ENCODE measurements around the gene TWSG1. TPM values are rescaled to one million over a fixed set of nuclear protein-coding genes. Genes with fewer than 3 reads are reported as not detected.

Gene TWSG1
- total and polyA plus RNA-seq, 10 of the 15 experiments (the other 5 are each of a cell fraction or from before 2014, with no cell fraction given) = 11.1 to 45.1 (median 27.7) TPM

DNA sequence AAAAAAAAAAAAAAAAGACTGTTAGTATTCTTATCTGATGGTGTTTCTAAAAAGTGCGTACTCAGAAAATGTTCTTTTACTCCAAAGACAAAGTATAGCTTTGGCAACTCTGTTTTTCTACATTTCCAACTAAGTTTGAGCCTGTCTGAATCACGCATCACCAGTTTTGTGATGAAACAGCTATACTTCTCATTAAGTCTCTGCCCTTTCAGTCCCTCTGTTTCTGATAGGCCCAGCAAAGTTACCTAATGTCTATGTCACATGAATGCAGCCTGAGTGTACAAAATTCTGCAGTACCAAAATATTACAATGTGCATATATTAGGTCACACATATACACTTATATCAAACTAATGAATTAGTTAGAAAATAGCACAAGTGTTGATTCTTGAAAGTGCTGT is 22.4 kb downstream of the TWSG1 start (continued):
- TF ChIP-seq, protein P1, sequence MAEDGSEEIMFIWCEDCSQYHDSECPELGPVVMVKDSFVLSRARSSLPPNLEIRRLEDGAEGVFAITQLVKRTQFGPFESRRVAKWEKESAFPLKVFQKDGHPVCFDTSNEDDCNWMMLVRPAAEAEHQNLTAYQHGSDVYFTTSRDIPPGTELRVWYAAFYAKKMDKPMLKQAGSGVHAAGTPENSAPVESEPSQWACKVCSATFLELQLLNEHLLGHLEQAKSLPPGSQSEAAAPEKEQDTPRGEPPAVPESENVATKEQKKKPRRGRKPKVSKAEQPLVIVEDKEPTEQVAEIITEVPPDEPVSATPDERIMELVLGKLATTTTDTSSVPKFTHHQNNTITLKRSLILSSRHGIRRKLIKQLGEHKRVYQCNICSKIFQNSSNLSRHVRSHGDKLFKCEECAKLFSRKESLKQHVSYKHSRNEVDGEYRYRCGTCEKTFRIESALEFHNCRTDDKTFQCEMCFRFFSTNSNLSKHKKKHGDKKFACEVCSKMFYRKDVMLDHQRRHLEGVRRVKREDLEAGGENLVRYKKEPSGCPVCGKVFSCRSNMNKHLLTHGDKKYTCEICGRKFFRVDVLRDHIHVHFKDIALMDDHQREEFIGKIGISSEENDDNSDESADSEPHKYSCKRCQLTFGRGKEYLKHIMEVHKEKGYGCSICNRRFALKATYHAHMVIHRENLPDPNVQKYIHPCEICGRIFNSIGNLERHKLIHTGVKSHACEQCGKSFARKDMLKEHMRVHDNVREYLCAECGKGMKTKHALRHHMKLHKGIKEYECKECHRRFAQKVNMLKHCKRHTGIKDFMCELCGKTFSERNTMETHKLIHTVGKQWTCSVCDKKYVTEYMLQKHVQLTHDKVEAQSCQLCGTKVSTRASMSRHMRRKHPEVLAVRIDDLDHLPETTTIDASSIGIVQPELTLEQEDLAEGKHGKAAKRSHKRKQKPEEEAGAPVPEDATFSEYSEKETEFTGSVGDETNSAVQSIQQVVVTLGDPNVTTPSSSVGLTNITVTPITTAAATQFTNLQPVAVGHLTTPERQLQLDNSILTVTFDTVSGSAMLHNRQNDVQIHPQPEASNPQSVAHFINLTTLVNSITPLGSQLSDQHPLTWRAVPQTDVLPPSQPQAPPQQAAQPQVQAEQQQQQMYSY (CRISPR knock-in tag; IDR thresholded peaks at IDR 0.05) = no peak
- TF ChIP-seq SMAD5 (IDR thresholded peaks at IDR 0.05; ENCODE audit: low read depth) (no peak), ZBTB33 (IDR thresholded peaks at IDR 0.05) (no peak), EED (IDR thresholded peaks at IDR 0.05; ENCODE audit: low read depth) (no peak), CBX5 (IDR thresholded peaks at IDR 0.05; ENCODE audit: low read depth) (no peak), MYC (IDR thresholded peaks at IDR 0.05; ENCODE audit: insufficient read depth, insufficient read length, insufficient replicate concordance, low read length, severe bottlenecking) (no peak), NFIC (IDR thresholded peaks at IDR 0.05; ENCODE audit: low read depth, low read length) (no peak), ZBED1 (IDR thresholded peaks at IDR 0.05; ENCODE audit: borderline replicate concordance) (no peak), NFXL1 (IDR thresholded peaks at IDR 0.05; ENCODE audit: borderline replicate concordance) (no peak)
- TF ChIP-seq, protein P2, sequence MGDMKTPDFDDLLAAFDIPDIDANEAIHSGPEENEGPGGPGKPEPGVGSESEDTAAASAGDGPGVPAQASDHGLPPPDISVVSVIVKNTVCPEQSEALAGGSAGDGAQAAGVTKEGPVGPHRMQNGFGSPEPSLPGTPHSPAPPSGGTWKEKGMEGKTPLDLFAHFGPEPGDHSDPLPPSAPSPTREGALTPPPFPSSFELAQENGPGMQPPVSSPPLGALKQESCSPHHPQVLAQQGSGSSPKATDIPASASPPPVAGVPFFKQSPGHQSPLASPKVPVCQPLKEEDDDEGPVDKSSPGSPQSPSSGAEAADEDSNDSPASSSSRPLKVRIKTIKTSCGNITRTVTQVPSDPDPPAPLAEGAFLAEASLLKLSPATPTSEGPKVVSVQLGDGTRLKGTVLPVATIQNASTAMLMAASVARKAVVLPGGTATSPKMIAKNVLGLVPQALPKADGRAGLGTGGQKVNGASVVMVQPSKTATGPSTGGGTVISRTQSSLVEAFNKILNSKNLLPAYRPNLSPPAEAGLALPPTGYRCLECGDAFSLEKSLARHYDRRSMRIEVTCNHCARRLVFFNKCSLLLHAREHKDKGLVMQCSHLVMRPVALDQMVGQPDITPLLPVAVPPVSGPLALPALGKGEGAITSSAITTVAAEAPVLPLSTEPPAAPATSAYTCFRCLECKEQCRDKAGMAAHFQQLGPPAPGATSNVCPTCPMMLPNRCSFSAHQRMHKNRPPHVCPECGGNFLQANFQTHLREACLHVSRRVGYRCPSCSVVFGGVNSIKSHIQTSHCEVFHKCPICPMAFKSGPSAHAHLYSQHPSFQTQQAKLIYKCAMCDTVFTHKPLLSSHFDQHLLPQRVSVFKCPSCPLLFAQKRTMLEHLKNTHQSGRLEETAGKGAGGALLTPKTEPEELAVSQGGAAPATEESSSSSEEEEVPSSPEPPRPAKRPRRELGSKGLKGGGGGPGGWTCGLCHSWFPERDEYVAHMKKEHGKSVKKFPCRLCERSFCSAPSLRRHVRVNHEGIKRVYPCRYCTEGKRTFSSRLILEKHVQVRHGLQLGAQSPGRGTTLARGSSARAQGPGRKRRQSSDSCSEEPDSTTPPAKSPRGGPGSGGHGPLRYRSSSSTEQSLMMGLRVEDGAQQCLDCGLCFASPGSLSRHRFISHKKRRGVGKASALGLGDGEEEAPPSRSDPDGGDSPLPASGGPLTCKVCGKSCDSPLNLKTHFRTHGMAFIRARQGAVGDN (IDR thresholded peaks at IDR 0.05) = no peak
- TF ChIP-seq, protein P3, sequence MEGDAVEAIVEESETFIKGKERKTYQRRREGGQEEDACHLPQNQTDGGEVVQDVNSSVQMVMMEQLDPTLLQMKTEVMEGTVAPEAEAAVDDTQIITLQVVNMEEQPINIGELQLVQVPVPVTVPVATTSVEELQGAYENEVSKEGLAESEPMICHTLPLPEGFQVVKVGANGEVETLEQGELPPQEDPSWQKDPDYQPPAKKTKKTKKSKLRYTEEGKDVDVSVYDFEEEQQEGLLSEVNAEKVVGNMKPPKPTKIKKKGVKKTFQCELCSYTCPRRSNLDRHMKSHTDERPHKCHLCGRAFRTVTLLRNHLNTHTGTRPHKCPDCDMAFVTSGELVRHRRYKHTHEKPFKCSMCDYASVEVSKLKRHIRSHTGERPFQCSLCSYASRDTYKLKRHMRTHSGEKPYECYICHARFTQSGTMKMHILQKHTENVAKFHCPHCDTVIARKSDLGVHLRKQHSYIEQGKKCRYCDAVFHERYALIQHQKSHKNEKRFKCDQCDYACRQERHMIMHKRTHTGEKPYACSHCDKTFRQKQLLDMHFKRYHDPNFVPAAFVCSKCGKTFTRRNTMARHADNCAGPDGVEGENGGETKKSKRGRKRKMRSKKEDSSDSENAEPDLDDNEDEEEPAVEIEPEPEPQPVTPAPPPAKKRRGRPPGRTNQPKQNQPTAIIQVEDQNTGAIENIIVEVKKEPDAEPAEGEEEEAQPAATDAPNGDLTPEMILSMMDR (IDR thresholded peaks at IDR 0.05 in 2 of 3, conservative IDR thresholded peaks at IDR 0.05 in 1 of 3; ENCODE audit: control insufficient read depth in 2 of 3, extremely low read depth in 1 of 3, insufficient read depth in 1 of 3, low read depth in 3 of 3, low read length in 3 of 3) = no peak
